Mesenteric fat pad (tissue), 1 donor: ENCODE measurements around the gene RYR3. TPM values are rescaled to one million over a fixed set of nuclear protein-coding genes. Genes with fewer than 3 reads are reported as not detected.

Experiments
- DNase-seq: peaks from one replicate; pipeline ENCODE4 v3.0.0-alpha.2; 2020; ENCODE audit warnings: low spot score
- total RNA-seq: library from RNA; stranded (reverse); fragmentation: NEBNext Ultra II Directional; extraction: Animal tissue kit (Norgen Biotek cat#: 25700); gene quantifications from one replicate; pipeline ENCODE4 v1.2.1, GENCODE V29; 2021
- donor health status: DM: yes; HTN: yes; CAD: no.

The RYR3 gene
- total RNA-seq, 1 donor from 2014 or later = 0.48 TPM

GRCh38 chr15:33698126-33698525 is 387.4 kb downstream of the RYR3 start:
- DNase-seq = no peak

GRCh38 chr15:33699145-33699544 is 388.4 kb downstream of the RYR3 start:
- no peak for DNase-seq

- DNase-seq = no peak
Measured at GRCh38 chr15:33699691-33700447, 389.1 kb downstream of the RYR3 start.

GRCh38 chr15:33700695-33701303 is 390.0 kb downstream of the RYR3 start:
- DNase-seq = no peak

DNA sequence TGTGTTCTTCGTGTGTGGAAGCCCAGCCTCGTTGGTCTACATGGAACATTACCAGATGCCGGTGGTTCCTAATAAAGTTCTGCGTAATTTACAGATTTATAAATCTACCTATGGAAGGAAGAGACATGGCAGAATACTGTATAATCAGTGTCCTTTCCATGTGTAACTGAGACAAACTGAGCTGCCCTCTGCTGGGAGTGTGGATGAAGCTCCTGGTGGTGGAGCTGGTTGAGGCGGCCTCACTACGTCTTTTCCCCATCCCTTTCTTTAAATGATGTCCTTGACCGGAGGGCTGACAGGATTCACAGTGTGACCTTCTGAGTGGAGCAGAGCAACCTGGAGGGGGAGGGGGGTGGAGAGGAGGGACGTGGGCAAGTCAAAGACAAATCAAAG is 390.5 kb downstream of the RYR3 start:
- DNase-seq = no peak

DNA sequence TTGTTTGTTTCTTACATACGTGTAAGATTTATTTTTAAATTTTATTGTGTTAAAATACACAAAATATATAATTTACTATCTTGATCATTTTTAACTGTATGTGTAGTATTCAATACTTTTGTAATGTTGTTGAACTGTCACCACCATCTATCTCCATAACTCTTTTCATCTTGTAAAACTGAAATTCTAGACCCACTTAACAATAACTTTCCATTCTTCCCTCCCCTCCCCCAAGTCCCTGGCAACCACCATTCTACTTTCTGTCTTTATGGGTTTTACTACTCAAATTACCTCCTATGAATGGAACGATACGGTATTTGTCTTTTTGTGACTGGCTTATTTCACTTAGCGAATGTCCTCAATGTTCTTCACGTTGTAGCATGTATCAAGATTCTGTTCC is 395.4 kb downstream of the RYR3 start:
- DNase-seq = no peak

GRCh38 chr15:33710748-33711147 is 400.0 kb downstream of the RYR3 start:
- DNase-seq = no peak

DNA sequence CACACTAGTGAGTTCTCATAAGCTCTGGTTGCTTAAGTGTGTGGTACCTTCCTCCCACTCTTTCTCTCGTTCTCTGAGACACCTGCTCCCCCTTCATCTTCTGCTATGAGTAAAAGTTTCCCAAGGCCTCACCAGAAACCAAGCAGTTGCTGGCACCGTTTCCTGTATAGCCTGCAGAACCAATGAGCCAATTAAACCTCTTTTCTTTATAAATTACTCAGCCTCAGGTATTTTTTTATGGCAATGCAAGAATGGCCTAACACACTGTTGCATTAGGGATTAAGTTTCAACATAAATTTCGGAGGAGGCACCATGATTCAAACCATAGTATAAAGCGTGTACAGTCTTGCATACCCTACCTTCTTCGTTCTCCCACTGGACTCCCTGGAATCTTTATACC is 405.3 kb downstream of the RYR3 start:
- no peak for DNase-seq

DNA sequence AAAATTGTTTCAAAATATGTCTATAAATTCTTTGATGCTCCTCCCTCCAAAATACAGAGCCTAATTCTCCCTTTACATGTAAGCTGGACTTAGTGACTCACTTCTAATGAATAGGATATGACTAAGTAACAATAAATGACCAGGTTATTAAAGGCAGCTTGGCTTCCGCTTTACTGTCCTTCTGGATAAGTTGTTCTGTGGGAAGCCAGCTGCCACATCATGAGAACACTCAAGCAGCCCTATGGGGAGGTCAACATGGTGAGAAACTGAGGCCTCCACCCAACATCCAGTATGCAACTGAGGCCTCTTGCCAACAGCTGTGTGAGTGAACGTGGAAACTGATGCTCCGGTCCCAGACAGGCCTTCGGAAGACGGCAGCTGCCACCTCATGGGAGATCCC is 410.2 kb downstream of the RYR3 start:
- DNase-seq = no peak

DNA sequence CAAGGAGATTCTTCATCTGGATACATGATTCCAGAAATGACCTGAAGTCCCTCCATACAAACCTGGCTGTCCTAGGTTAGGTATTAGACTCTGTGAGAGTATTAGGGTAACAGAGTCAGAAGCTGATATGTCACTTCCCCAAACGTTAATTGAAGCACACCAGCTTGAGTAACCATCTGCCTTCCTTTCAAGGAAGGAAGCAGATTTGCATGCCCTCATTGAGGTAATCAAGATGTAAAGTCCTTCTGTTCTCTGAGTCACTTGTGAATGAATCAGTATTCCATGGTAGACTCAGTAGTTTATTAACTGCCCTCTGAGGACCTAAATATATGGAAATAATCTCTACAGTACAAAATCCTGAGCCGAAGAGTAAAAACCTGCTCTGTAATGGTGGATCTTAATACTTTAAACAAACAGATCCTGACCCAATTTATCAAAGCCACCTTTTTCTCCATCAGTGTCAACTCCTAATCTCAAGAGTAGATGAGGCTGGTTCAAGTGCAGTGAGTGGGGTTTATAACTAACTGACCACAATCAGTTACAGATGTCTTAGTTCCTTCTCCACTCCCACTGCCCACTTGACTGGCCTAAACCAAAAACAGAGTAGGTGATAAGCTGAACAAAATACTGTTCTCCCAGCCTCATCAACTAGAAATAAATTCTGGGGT is 411.4 kb downstream of the RYR3 start:
- no peak for DNase-seq

DNA sequence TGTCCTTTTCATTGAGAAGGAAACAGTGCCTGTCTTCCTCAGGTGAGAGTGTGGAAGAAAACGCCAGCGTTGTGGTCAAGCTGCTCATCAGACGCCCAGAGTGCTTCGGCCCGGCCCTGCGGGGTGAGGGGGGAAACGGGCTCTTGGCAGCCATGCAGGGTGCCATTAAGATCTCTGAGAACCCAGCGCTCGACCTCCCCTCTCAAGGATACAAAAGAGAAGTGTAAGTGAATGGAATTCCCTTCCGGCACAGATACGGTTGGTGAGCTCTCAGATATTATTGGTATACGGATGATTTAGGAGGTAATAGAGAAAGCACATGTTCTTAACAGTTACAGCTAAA is 411.9 kb downstream of the RYR3 start:
- no peak for DNase-seq

GRCh38 chr15:33724321-33725036 is 413.7 kb downstream of the RYR3 start:
- DNase-seq = no peak

DNA sequence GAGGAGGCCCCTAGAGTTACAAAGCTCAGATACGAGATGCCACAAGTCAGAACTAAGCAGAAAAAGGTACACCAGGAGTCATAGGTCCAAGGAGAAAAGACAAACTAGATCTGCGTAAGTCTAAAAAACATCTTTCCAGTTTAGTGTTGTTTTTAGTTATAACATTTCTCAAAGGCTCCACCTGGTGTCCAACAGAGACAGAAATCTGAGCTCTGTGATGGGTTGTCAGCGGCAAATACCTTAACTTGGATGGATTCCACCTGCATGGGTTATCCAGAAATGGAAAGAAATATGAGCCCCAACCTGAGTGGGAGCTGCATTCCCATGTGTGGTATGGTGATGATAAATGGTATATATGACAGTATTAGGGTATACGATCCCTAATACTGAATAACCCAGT is 418.9 kb downstream of the RYR3 start:
- no peak for DNase-seq

- DNase-seq = no peak
Measured at GRCh38 chr15:33730815-33731214, 420.0 kb downstream of the RYR3 start.

DNA sequence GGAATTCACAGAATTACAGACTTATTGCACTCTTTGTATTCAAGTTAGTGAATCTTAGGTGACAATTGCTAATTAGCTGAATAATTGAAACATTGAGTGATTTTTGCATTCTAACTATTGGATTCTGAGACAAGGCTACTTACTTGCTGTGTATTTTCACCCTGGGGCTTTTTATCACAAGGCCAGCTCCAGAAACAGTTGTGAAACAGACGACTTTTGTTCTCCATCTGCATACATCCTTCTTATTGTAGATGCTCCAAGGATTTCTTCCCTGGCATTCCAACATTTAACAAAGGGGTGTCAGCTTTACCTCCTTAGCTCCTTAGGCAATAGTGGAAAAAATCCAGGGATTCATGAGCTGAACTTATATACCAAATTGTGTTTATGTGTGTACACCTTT is 424.4 kb downstream of the RYR3 start:
- DNase-seq = no peak

DNA sequence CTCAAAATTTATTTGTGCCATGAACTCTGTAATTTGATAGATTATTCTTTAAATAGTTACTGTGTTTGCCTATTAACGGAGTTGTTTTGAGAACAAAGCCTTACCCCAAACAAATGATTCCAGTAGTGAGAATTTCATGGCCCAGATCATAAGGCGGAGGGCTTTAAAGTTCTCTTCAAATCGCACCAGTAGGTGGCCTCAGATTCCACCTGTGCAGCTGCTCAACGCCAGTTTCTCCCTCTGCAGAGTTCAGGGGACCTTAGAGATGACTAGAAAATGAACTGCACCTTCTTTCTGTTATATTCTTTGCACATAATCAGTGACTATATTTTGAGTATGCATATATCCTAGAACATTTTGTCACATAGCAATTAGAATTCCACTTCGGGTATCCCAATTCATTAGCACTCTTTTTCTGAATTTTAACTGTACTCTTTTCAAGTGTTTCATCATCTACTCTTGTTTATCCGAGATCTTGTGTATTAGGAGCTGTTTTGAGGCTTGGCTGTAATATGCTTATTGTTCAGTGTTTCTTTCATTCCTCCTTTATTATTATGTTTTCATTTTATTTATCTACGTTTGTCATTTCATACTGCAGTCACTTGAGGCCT is 425.0 kb downstream of the RYR3 start:
- DNase-seq = no peak

GRCh38 chr15:33737687-33738601 is 427.2 kb downstream of the RYR3 start:
- no peak for DNase-seq

- no peak for DNase-seq
Measured at GRCh38 chr15:33738941-33739664, 428.3 kb downstream of the RYR3 start.

- no peak for DNase-seq
Measured at GRCh38 chr15:33742306-33742705, 431.5 kb downstream of the RYR3 start.

DNA sequence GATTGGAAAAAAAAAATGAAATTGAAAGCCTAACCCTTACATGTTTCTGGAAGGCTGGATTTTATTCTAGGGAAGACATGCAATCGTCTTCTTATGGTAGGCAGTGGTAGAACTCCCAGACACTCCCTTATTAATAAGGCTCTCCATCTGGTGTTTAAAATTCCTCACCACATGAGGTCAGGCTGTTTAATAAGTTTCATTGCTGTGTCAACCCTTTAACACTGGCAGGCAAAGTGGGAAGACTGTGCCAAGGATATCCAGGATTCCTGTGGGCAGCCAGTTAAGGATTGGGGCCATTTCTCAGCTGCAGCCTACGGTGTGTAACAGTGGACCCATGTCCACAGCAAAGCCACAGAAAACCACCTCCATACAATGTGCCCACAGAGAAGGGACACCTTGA is 432.0 kb downstream of the RYR3 start:
- DNase-seq = no peak
